ENCODE measurements around the gene CD207.
"Not testable (repeated sequence)": the region's sequence is repeated elsewhere in the genome, so short reads cannot be mapped to it uniquely, and the experiment has no call there.

CD207 gene

DNA sequence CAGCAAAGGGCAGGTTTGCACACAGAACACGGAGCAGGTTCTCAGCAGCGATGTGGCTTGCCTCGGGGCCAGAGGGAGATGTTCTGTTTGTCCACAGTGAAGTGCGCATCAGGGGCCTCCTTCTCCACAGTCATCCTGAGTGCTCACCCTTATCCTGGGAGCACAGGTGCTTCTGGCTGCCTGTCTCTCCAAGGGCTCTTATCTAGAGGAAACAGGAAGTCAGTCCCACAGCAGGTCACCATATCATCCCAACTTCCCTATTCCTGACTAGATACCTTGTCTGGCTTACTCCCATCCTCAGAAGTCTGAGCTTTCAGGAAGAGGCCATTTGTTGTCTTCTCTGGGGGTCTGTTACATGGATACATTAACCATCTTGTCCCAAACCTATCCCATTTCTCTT is at the start of gene CD207:
CD207 (minus strand) TSS at position 174 of the 400 bp plus-strand sequence; CDS start at position 134, 40 bp downstream.
- peak; percentile 57 for DNase-seq

DNA sequence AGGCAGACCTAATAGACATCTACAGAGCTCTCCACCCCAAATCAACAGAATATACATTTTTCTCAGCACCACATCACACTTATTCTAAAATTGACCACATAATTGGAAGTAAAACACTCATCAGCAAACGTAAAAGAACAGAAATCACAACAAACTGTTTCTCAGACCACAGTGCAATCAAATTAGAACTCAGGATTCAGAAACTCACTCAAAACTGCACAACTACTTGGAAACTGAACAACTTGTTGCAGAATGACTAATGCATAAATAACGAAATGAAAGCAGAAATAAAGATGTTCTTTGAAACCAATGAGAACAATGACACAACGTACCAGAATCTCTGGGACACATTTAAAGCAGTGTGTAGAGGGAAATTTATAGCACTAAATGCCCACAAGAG is 42.9 kb upstream of the CD207 start:
- DNase-seq: not testable (repeated sequence)

DNA sequence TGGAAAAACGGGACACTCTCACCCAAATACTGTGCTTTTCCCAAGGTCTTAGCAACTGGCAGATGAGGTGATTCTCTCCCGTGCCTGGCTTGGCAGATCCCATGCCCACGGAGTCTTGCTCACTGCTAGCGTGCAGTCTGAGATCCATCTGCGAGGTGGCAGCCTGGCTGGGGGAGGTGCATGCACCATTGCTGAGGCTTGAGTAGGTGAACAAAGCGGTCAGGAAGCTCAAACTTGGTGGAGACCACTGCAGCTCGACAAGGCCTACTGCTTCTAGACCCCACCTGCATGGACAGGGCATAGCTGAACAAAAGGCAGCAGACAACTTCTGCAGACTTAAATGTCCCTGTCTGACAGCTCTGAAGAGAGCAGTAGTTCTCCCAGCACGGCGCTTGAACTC is 40.5 kb upstream of the CD207 start:
- DNase-seq: not testable (repeated sequence)

DNA sequence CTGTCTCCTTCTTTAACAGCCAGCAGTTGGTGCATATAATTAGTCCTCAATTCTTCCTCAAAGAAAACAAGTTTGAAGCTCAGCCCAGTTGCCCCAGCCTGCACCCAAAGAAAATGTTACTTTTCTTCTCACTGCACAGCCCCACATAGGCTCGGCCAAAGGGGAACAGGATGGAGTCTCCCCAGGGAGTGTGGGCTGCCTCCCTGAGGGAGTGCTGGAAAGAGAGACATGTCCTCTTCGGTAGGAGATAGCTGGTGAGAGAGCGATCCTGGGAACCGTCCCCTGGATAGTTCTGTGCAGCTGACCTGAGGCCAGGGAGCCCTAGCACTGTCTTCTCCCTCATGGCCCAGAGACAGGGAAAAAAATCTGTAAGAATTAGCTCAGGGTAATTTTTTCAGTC is 37.9 kb upstream of the CD207 start:
- no peak for DNase-seq

DNA sequence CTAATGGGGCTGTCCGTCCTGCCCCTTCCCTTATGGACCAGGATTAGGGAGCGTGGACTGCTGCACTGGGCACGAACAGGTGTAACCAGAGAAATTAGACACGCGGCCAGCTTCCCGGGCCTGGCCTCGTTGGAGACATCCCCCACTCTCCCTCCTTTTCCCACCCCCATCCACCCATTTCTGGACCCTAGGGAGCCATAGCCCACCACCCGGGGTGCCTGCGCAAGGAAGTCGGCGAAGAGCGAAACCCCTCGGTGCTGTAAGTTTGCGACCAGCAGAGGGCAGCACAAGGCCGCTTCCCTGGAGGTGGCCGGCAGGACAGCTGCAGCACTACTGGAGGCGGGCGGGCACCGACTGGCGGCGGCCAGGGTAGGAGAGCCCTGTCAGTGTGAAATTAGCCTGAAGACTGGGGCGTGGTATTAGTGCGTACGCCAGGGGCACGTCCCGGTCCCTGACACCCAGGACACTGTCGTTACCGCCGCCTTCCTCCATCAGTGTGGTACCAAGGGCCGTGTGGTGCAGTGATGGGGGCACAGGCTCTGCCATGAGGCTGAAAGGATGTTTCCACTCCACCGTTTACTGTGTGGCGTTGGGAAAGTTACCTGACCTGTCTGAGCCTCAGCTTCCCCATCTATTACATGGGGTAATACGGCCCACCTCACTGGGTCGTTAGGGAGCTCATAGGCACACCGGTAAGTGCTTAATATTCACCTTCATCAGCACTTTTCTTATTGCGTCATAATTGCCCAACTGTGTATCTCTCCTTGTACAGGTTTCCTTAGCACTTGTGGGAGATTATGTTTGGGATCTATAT is 36.0 kb upstream of the CD207 start:
- DNase-seq: peak; percentile 74

DNA sequence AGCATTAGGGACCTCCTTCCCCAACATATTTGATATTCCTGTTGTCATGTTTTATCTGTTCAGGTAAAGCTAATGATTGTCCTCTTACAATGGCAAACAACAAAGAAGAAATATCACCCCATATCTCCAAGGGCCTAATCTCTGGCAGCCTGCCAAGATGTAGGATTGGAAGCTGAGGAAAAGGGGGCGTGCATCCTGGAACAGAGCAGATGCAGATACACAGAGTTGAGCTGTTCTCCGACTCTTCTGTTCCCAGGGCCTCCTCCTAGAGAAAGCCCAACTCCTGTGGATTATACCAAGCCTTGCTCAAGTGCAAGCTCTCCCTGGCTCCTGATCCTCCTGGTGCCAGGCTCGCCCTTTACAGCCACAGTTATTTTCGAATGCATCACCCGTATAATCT is 35.2 kb upstream of the CD207 start:
- DNase-seq: no peak

DNA sequence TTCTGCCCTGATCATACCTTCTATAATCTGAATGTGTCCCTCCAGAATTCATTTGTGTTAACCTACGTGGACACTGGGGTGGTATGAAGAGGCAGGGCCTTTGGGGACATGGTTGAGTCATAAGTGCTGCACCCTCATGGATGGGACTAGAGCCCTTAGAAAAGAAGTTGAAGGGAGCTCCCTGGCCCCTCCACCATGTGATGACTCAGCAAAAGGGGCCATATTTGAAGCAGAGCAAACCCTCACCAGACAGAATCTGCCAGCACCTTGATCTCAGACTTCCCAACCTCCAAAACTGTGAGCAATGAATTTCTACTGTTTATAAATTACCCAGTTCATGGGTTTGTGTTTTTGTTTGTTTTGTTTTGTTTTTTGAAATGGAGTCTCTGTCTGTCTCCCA is 33.4 kb upstream of the CD207 start:
- DNase-seq: no peak

DNA sequence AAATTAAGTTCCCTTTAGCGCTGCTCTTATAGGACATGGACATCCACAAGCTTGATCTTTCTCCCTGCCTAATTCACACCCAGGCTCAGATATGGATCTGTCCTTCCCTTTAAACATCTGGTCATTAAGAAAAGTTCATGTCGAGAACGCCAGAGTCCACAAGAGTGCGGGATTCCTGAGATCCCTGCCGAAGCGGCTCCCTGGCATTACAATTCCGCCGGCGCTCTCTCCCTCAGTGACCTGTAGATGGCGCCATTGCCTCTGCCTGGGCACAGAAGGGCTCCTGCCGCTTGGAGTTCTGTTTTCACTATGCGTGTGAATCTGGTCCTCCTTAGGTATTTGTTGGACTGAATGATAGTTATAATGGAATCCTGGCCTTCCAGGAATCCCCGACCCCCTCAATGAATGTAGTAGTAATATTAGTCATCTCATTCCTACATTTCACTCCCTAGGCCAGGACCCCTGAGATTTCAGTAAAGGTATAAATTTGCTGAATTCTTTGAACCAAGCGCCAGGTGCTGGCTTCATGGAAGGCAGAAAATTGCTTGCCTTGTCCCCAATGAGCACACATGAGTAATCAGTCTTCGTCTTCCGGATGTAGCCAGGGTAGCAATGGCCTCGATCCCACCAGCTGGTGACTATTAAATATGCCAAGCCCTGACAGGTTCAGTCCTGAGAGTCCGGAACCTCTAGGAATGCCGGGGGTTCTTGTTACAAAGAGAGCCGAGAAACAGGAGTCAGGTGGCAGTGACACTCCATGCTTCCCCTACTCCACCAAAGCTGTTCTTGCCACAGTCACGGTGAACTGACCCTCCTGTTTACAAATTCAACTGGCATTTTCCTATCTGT is 26.4 kb upstream of the CD207 start:
- DNase-seq: peak; percentile 44

DNA sequence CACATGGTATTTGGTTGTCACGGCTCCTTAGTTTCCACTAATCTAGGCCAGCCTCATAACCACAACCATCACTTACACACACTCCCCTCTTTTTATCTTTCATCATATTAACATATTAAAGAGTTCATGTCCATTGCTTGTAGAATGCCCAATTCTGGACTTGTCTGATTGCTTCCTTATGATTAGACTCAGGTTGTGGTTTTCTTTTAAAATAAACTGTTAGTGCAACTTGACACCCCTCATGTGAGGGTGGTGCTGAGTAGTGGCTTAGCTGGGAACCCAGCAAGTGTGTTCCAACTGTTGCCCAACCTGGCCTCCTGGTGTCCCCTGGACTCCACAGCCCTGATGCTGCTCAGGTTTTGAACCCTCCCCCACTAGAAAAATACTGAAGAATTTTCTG is 20.1 kb upstream of the CD207 start:
- no peak for DNase-seq

DNA sequence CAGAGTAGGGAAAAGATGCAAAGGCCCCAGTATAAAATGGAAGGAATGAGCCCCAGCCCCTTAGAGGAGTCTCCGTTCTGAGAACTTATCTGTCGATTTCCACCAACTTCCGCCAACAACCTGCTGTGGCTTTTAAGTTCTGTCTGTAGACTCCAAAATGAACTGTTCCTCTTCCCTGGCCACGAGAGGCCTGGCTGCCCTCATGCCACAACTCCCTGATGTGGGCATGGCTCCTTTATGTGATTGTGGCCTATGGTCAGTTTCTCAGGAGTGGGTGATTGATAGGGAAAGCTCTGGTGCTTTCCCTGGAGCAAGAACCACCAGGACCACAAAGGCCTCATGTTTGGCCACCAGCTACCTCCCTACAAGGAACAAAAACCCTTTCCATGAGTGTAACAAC is 18.8 kb upstream of the CD207 start:
- DNase-seq: no peak

DNA sequence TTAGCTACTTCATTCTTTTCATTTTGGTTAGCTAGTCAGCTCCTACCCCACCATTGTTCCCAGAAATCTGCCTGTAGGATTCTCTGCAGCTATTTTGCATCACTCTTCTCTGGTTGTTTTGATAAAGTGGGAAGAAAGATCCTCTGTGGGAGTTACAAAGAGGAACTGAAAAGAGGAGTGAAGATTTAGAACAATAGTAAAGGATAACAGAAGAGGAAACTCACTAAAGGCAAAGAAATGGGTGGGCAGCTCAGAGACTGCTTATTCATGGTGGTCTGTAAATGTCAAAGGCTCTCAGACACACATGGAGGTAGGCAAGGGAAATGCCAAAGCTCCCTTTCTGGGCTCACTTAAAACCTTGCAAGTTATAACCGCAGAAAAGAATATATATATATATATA is 17.2 kb upstream of the CD207 start:
- DNase-seq: no peak

DNA sequence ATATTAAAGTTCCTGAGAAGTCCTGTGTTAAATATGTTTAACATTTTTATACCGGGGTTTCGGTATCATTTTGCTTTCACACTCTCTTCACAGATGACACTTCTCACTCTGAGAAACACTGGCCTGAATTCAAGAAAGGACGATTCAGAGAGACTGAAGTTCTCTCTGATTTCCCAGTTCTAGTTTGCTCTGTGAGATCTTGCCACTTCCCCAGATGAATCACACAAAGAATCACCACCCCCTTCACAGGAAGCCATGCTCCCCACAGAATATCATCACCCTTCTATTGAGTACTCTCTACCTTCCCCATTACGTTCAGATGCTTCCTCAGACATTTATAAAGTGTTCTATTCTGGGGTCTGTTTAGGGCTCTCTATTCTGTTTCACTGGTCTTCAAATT is 16.1 kb upstream of the CD207 start:
- no peak for DNase-seq

DNA sequence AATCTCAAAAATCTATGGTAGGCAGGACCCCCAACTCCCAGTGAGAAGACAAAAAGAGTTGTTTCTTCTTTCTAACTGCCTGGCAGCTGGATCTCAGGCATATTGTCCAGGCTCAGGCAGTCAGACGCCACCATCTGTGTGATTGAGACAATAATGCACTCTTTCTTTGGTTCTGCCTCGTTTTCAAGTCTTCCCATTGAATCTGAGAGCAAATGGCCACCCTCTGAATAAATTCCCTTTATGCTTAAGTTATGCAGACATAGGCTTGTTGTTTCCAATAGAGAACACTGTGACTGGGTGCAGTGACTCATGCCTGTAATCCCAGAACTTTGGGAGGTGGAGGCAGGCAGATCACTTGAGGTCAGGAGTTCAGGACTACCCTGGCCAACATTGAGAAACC is 15.3 kb upstream of the CD207 start:
- no peak for DNase-seq

DNA sequence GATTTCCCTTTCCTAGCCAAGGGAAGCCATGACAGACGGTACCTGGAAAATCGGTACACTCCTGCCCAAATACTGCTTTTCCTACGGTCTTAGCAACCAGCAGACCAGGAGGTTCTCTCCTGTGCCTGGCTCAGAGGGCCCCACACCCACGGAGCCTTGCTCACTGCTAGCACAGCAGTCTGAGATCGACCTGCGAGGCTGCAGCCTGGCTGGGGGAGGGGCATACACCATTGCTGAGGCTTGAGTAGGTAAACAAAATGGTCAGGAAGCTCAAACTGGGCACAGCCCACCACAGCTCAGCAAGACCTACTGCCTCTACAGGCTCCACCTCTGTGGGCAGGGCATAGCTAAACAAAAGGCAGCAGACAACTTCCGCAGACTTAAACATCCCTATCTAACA is 6.8 kb upstream of the CD207 start:
- no peak for DNase-seq

DNA sequence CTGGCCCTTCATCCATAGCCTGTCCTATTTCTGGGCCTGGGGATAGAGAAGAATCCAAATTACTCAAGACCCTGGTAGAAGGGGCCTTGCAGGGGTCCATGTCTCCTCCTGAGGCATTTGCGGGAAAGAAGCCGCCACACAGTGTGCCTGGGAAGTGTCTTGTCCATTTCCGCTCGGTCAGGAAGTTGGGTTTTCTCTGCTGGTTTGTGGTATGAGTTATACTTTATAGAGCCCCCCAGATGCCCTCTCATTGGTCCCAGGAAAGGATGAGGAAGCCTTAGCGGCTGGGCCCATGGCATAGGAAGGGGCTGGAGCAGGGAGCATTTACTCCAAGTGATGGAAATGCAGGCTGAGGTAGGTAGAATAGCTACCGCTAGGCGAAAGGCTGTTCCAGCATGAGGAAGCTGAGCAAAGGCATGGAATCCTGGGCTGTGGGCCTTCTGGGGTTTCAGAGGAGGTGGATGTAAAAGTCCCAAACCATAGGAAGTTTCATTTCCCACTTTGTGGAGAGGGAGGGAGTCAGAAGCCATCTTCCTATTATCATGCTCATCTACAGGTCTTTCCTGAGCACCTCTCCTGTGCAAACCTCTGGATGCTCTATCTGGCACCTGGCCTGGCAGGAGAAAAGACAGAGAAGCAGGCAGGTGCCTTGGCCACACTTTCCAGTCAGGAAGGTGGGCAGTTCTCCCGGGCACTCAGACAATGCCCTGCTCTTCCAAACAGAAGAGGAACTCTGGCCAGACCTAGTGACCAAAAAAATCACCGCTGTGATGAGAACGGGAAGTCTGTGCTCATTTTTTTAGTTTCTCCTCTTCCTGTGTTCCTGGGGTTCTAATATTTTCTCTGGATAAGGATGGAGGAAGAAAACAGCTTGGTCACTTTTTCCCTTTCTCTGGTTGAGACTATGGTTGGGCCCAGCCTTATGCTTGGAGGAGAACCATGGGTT is 2.6 kb upstream of the CD207 start:
- no peak for DNase-seq

DNA sequence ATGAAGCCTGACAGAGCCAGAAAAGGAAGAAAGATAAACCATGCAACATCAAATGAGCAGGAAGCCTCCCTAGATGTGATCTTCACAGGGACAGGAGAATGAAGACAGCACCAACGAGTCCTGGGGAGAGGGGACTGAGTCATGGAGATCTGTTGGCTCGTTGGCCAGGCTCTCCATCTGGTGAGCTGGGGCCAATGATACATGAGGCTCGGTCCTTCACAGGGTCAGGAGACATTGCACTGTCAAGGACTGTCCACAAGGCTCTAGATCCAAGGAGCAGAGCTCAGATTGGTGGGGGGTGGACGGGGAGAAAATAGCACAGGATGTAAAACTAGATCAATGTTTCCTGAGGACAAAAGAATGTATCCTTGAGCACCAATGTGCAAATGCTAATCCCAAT is 735 bp downstream of the CD207 start:
- DNase-seq: no peak

DNA sequence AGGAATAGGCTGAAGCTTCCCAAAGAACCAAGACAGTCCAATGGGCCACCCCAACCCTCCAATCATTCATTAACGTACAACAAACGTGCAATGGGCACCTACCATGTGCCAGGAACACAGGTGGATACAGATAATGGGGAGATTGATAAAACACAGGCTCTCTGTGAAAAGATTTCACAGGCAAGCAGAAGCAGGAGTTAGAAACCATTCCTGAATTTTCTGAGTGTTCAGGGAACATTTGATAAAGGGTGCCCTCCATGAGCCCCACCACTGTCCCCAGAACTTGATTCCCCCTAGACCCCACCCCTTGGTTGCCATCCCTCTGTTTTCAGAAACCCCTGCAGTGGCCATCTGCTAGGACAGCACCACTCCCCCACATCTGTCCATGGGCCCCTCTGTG is 1.5 kb downstream of the CD207 start:
- DNase-seq: no peak

DNA sequence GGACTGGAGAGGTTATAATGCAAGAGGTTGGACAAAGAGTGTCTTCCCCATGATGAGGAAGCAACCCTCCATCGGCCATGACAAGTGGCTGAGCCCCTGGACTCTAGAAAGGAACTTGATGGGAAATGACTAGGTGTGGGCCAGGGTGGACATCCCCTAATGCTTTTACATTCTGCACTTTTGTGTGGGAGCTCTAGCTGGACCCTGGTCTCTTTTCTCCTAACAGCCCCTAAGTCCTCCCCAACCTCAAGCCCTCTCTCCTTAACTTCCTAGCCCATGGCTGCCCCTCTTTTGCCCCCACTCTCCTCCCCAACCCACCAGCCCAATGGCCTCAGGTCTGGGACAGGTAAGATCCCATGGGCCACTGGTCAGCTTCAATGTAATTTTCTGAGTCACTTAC is 2.4 kb downstream of the CD207 start:
- DNase-seq: no peak

DNA sequence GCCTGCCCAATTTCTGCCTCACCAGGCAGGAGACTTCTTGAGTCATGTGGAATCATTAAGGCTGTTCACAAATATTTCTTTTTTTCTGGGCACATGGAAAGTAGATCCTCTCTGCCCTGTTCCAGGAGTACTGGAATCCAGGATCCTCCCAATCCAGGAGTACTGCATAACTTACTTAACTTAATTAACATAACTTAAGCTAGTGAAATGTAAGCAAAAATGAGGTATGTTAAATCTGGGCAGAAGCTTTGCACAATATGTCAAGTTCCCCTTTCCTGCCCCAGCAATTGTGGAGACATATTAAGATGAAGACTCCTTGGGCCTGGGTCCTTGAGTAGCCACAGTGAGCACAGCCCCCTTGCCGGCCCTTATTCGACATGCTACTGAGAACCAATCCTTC is 3.2 kb downstream of the CD207 start:
- no peak for DNase-seq

DNA sequence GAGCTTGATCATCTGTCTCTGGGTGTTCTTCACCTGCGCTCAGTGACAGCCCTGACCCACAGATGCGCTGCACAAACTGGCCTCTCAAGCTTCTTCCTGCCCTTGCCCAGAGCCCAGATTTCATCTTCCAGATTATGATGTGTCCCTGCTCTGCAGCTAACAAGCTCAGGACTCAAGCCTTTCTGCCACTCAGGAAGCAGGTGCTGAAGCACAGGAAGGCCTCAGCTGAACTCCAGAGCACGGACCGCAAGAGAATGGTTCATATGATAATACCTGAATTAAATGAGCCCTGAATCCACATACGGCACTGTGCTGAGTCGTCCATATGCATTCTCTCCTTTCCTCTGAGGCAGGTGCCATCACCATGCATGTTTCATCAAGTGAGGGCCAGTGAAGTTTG is 3.8 kb downstream of the CD207 start:
- DNase-seq: no peak

DNA sequence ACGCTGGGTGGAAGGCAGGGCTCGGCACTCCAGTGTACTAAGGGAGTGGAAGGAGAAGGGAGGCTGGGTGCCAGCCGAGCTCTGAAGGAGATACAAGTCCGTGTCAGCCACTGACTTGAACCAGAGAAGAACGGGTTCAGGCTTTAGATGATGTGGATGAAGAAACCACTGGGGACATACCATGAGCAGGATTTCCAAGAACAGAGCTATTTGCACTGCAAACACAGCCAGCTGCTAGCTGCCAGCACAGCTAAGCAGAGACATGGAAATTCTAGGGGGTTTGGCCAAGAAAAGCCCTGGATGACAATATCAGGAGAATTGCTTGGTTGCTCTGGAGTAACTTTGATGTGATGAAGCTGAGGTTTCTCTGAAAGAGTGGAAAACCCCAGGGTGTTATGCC is 5.2 kb downstream of the CD207 start:
- no peak for DNase-seq

DNA sequence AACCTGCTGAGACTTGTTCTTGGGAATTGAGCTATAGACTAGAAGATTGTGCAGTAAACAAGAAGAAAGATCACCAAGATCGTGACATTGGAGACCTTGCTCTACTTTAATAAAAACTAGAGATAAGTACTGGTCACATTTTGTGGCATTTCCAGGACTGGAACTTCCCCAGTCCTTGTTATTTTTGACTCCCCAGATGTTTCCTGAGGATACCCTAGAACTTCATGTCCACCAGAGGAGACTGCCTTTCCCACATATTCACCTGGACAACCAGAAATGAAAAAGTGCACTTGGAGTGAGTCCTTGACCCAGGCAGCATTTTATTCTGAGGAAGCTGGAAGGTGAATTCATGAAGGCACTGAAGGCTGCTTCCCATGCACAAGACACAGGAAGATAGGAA is 5.7 kb downstream of the CD207 start:
- no peak for DNase-seq

Data from NCI-H510A (cell line).